KMS-11 (cell line): ENCODE data around the gene IL24.

Experiments used
- H2AFZ ChIP-seq: fragments of 200-600 bp; sonication (generic); 2 replicates; pipeline ENCODE4 v1.6.1; 2016; ENCODE audit warnings: antibody characterized with exemption, mixed run types, low read depth
- H3K27ac ChIP-seq: fragments of 200-600 bp; sonication (generic); 2 replicates; pipeline ENCODE4 v1.6.1; 2016; ENCODE audit warnings: mild to moderate bottlenecking, mixed run types
- H3K27me3 ChIP-seq: fragments of 200-600 bp; sonication (generic); 2 replicates; pipeline ENCODE4 v1.6.1; 2017; ENCODE audit warnings: mild to moderate bottlenecking, low read depth, mixed run types, moderate library complexity; ENCODE audit not compliant: insufficient read depth
- H3K36me3 ChIP-seq: fragments of 200-600 bp; sonication (generic); 2 replicates; pipeline ENCODE4 v1.6.1; 2017; ENCODE audit warnings: mild to moderate bottlenecking, mixed run types; ENCODE audit not compliant: insufficient read depth
- H3K4me1 ChIP-seq: fragments of 200-600 bp; sonication (generic); 2 replicates; pipeline ENCODE4 v1.6.1; 2016; ENCODE audit warnings: mild to moderate bottlenecking, low read depth, mixed run types; ENCODE audit not compliant: poor library complexity, severe bottlenecking
- H3K4me2 ChIP-seq: fragments of 200-600 bp; sonication (generic); 2 replicates; pipeline ENCODE4 v1.7.0; 2016; ENCODE audit warnings: mild to moderate bottlenecking, mixed run types
- H3K4me3 ChIP-seq: fragments of 200-600 bp; sonication (generic); IDR thresholded peaks from 2 replicates; pipeline ENCODE4 v1.6.1; 2017; ENCODE audit warnings: low read depth, low read length, mixed read lengths; ENCODE audit not compliant: insufficient read depth
- H3K79me2 ChIP-seq: fragments of 200-600 bp; sonication (generic); 2 replicates; pipeline ENCODE4 v1.6.1; 2016; ENCODE audit warnings: low read depth, mixed run types; ENCODE audit not compliant: insufficient read depth
- H3K9ac ChIP-seq: fragments of 200-600 bp; sonication (generic); 2 replicates; pipeline ENCODE4 v1.6.1; 2016; ENCODE audit warnings: mild to moderate bottlenecking, mixed run types
- H4K20me1 ChIP-seq: fragments of 200-600 bp; sonication (generic); 2 replicates; pipeline ENCODE4 v1.6.1; 2016; ENCODE audit warnings: mild to moderate bottlenecking, mixed run types; ENCODE audit not compliant: insufficient read depth
- TF ChIP-seq, protein P1 (sequence below): fragments of 200-600 bp; sonication (generic); conservative IDR thresholded peaks from 2 replicates; pipeline ENCODE4 v1.6.1; 2017; ENCODE audit warnings: low read depth, mild to moderate bottlenecking, antibody characterized with exemption, low read length, moderate library complexity, mixed read lengths

IL24 gene

GRCh38 chr1:206900149-206900548 is 2.9 kb downstream of the IL24 start:
- TF ChIP-seq, protein P1, sequence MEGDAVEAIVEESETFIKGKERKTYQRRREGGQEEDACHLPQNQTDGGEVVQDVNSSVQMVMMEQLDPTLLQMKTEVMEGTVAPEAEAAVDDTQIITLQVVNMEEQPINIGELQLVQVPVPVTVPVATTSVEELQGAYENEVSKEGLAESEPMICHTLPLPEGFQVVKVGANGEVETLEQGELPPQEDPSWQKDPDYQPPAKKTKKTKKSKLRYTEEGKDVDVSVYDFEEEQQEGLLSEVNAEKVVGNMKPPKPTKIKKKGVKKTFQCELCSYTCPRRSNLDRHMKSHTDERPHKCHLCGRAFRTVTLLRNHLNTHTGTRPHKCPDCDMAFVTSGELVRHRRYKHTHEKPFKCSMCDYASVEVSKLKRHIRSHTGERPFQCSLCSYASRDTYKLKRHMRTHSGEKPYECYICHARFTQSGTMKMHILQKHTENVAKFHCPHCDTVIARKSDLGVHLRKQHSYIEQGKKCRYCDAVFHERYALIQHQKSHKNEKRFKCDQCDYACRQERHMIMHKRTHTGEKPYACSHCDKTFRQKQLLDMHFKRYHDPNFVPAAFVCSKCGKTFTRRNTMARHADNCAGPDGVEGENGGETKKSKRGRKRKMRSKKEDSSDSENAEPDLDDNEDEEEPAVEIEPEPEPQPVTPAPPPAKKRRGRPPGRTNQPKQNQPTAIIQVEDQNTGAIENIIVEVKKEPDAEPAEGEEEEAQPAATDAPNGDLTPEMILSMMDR: no peak
- Histone ChIP-seq H3K27ac (no peak overlapping the region), H3K4me1 (no peaks in the 10 kb centered on the region), H3K4me3 (no peak overlapping the region), H3K36me3 (no peaks in the 10 kb centered on the region), H2AFZ (no peak overlapping the region), H3K4me2 (no peak overlapping the region), H3K27me3 (no peaks in the 10 kb centered on the region), H3K9ac (no peak overlapping the region), H3K79me2 (no peaks in the 10 kb centered on the region), H4K20me1 (no peaks in the 10 kb centered on the region)

DNA sequence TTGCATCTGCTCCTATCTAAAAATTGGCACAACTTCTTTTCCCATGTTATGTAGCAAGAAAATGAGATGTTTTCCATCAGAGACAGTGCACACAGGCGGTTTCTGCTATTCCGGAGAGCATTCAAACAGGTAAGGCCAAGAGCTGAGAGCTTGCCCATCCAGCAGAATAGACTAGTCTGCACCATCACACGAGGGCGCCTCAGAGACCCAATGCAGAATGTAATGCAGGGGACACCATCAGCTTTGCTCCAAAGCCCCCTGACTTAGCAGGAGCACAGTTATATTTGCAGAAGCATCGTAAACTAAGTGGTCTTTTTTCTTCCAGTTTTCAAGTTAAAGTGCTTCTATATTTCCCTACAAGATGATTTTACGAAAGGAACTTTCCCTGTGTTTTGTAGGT is 4.7 kb downstream of the IL24 start:
- Histone ChIP-seq H3K4me3 (no peak overlapping the region), H2AFZ (no peak overlapping the region), H3K36me3 (no peaks in the 10 kb centered on the region), H3K27me3 (no peaks in the 10 kb centered on the region), H3K4me2 (no peak overlapping the region), H3K79me2 (no peaks in the 10 kb centered on the region), H3K27ac (no peak overlapping the region), H4K20me1 (no peaks in the 10 kb centered on the region), H3K4me1 (no peaks in the 10 kb centered on the region), H3K9ac (no peak overlapping the region)
- TF ChIP-seq, protein P1: no peak

DNA sequence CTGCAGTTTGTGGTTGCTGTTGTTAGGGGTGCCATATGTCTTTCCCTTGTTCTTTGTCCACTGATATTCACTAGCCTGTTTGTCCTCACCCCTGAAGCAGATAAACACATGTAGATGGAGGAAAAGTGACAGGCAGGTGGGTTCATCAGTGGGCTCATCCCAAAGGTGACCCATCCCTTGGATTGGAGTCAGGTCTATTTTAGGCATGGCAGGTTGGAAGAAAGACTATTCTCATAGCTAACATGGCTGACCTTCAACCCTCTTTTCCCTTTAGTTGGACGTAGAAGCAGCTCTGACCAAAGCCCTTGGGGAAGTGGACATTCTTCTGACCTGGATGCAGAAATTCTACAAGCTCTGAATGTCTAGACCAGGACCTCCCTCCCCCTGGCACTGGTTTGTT is 5.5 kb downstream of the IL24 start:
- H2AFZ ChIP-seq: no peak overlapping the region
- no peaks in the 10 kb centered on the region for H3K79me2 ChIP-seq
- H3K9ac ChIP-seq: no peak overlapping the region
- no peaks in the 10 kb centered on the region for H4K20me1 ChIP-seq
- no peaks in the 10 kb centered on the region for H3K27me3 ChIP-seq
- H3K4me3 ChIP-seq: no peak overlapping the region
- TF ChIP-seq, protein P1: no peak
- H3K36me3 ChIP-seq: no peaks in the 10 kb centered on the region
- no peak overlapping the region for H3K4me2 ChIP-seq
- H3K4me1 ChIP-seq: no peaks in the 10 kb centered on the region
- H3K27ac ChIP-seq: no peak overlapping the region

- Histone ChIP-seq H3K9ac (no peak overlapping the region), H3K4me1 (no peaks in the 10 kb centered on the region), H3K36me3 (no peaks in the 10 kb centered on the region), H3K4me3 (no peak overlapping the region), H3K4me2 (no peak overlapping the region), H2AFZ (no peak overlapping the region), H4K20me1 (no peaks in the 10 kb centered on the region), H3K79me2 (no peaks in the 10 kb centered on the region), H3K27ac (no peak overlapping the region), H3K27me3 (peaks cover 4% of the 10 kb centered on the region; the same call in 1 of the 2 replicates)
- TF ChIP-seq, protein P1: no peak
These were observed 6.4 kb downstream of the IL24 start for GRCh38 chr1:206903687-206904086.
